ENCODE results near the gene PCCA. TPM values are rescaled to one million over a fixed set of nuclear protein-coding genes. Genes with fewer than 3 reads are reported as not detected.
"Not testable (repeated sequence)": the region's sequence is repeated elsewhere in the genome, so short reads cannot be mapped to it uniquely, and the experiment has no call there.

The PCCA gene
- polyA plus RNA-seq, 3 donors, result 15.4 to 52.1 (median 26.1) TPM

DNA sequence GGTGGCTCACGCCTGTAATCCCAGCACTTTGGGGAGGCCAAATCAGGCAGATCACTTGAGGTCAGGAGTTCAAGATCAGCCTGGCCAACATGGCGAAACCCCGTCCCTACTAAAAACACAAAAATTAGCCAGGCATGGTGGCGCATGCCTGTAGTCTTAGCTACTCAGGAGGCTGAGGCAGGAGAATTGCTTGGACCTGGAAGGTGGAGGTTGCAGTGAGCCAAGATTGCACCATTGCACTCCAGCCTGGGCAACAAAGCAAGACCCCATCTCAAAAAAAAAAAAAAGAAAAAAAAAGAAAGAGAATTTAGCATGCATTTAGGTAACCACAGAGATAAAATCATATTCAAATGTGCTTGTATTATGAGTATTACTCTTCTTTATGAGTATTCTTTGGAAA is 85.6 kb downstream of the PCCA start:
- 96 to 100% (median 98%) methylated on average over 4 of the region's 4 CpGs for WGBS, 3 donors
- H3K27ac ChIP-seq (ENCODE audit: low read depth, low read length), result not testable (repeated sequence)

DNA sequence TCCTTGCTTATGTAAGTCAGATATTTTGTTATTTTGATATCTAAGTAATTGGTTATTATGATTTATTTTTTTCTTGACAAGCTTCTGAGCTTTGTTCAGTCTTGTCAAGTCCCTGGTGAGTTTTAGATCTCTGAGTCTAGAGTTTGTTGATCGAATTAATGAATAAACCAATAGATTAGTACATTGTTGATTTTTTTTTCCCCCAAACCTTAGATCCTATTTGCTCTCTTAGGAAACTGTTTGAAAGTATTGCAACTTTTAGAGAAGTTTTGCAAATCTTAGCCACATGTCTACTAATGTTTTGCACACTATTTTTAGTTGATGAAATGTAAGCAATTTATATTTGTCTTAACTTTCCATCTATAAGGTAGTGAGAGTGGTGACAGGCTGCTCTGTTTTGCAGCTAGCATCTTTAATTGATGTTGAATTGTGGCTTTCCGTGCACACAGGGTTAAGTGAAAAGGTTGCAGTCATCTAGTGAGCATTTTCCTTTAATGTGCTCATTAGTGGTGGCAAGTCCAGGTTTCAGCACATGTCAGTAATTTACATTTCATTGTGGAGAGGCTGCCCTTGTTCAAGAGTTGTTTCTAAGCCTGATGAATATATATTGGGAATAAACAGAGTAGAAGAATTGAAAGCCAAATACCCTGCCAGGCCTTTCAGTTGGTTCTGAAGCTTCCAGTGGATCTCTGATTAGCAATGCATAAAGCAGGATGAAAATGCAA is 86.3 kb downstream of the PCCA start:
- WGBS, 3 donors, result 92 to 94% (median 93%) methylated on average over 2 of the region's 2 CpGs
- H3K27ac ChIP-seq (ENCODE audit: low read depth, low read length), result no peak overlapping the region

DNA sequence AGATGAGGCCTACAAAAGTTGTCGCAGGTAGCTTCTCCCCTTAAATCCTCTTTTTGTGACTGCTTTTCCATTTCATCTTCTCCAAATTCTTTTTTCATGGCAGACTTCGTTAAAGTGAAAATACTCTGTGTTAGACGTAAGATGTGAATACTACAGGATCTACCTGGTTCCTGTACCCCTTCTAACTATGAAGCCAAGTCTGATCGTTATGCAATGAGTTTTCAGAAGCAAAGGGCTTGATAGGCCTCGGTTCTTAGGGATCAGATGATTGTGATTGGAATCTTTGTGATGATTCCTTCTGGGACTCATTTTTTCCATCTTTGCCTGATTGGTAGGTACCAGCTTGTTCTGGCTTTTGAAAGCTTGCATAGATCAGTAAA is 86.9 kb downstream of the PCCA start:
- WGBS, 3 donors, result 90 to 93% (median 91%) methylated on average over 5 of the region's 5 CpGs
- H3K27ac ChIP-seq (ENCODE audit: low read depth, low read length), result no peak overlapping the region

DNA sequence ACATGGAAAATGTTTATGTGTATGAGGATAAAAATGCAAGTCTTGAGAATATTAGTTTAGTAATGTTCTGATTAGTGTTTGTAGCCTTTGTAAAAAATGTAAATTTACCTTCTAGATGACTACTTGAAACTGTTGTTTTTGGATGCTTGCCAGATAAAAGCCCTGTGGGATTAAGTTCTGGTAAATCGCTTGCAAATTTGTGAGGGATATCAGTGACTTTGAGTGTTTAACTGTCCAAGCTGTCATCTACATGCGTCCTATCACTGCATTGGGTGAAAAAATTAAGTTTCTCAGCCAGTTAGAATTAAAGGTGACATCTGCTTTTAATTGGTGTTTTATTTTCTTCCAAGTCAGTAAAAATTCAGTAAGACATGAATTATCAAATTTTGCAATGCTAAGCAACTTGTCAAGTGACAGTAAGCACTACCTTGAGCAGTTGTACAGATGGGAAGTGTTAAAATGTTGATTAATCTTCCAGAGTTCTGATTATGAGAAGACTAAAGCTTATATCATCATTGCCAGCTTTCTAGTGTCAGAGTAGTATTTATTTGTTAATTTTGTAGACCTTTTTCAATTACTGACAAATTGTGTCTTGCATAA is 88.0 kb downstream of the PCCA start:
- 31 to 70% (median 53%) methylated on average over 2 of the region's 2 CpGs for WGBS, 3 donors
- no peak overlapping the region for H3K27ac ChIP-seq (ENCODE audit: low read depth, low read length)

DNA sequence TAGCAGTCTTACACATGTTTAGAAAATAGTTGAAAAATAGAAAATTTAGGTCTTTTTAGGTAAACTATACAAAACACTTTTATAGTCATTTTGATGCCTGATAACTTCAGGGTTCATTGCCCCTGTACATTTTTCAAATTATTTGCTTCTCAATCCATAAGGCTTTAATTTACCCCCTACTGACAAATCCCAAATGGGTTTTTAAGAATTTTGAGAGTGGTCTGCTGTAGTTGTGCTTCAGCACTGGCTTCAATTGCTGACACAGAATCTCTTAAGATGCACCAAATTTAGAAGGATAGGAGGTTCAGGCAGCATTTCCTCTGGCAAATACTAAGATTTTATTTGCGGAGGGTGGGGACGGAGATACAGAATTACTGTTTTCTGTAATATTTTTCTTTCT is 89.4 kb downstream of the PCCA start:
- 96 to 99% (median 97%) methylated on average over 2 of the region's 2 CpGs for WGBS, 3 donors
- no peak overlapping the region for H3K27ac ChIP-seq (ENCODE audit: low read depth, low read length)

DNA sequence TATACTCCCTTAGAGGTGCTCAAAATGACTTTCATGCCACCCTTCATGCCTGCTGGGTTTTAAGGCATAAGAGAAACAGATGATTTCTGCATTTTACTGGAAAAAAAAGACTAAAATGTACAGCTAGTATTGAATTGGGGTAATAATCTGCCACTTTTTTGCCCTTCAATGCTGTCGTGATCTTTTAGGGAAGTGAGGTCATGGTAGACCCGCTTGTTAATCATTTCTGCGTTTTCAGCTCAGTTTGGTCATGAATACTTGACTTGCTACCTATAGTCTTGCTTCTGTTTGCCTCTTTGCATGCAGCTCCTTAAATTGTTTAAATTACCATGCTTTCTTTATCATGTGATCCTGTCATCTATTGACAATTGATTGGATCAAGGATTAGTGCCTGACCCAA is 90.4 kb downstream of the PCCA start:
- H3K27ac ChIP-seq (ENCODE audit: low read depth, low read length), result no peak overlapping the region
- 86 to 92% (median 92%) methylated on average over 3 of the region's 3 CpGs for WGBS, 3 donors

DNA sequence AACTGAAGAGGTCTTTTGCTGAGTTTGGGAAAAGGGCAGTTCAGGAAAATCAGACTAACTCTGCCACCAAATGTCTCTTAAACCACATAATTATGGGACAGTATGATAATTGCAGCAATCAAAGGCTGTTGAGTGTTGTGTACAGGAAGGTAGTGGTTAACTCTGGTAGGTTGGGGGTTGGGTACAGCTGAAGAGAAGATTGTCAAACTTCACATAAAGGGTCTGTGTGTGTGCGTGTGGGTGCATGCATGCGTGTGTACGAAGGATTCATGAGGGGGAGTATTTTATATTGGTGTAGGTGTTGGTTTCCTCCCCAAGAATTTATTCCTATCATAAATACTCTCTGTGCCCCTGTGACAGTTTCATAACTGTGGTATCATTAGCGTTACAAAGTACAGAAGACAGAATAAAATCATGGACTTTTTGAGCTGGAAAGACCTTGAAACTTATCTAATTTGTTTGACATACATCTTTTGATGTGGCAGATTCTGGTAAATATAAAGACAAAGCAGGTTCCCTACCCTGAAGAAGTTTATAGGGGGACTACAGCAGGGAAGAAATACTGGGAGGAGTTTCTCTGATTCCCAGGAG is 94.1 kb downstream of the PCCA start:
- H3K27ac ChIP-seq (ENCODE audit: low read depth, low read length), result no peak overlapping the region
- 63 to 78% (median 74%) methylated on average over 4 of the region's 4 CpGs for WGBS, 3 donors

DNA sequence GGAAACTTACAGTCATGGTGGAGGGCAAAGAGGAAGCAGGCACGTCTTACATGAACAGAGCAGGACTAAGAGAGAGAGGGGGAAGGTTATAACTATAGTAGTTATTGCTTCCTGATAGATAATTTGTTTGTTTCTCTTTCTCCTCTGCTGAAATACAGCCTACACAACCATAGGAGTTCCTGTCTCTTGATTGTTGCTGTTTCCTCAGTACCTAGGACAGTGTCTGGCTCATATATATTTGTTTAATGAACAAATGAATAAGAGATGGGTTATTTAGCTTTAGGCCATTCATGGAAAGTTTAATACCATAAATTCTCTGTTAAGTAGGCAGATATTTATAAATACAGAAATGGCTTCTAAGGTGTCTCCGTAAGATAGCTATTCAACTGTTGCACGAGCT is 95.2 kb downstream of the PCCA start:
- H3K27ac ChIP-seq (ENCODE audit: low read depth, low read length), result no peak overlapping the region
- 87 to 93% (median 87%) methylated on average over 3 of the region's 3 CpGs for WGBS, 3 donors

DNA sequence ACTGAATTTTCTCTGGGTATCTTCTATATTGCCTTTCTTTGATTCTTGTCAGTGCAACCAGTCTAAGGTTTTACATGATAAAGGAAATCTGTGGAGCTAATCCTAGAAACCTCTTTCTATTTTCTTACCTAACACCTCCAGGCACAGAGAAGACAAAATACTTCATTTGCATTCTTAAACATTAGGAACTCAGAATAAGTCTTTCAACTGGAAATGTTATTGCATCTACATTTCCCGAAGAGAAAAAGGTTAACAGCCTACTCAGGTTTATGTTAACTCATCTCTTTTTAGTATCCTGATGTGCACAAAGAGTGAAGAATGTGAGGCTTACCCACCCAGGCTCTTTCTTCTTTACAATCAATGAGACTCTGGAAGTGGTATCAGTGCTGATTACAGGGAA is 106.7 kb downstream of the PCCA start:
- H3K27ac ChIP-seq (ENCODE audit: low read depth, low read length), result no peak overlapping the region
- WGBS, 3 donors, result 53 to 76% (median 59%) methylated on average over 1 of the region's 1 CpG

DNA sequence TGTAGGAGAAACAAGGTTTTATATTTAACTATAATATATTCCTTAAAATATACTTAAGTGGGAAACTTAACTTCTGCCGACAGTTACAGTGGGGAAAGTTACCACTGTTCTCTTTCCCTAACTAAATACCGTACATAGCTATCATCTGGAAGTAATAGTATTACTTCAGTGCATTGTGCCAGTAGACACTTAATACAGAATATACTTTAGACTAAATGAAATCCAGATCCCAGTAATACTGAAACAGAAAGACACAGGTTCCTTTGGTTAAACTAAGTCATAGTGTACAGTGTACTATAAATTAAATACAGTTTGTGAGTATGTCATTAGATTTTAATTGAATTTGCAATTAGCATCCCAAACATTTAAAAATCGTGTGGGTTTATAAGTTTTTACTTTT is 107.5 kb downstream of the PCCA start:
- WGBS, 3 donors, result 81 to 86% (median 81%) methylated on average over 3 of the region's 3 CpGs
- H3K27ac ChIP-seq (ENCODE audit: low read depth, low read length), result no peak overlapping the region

DNA sequence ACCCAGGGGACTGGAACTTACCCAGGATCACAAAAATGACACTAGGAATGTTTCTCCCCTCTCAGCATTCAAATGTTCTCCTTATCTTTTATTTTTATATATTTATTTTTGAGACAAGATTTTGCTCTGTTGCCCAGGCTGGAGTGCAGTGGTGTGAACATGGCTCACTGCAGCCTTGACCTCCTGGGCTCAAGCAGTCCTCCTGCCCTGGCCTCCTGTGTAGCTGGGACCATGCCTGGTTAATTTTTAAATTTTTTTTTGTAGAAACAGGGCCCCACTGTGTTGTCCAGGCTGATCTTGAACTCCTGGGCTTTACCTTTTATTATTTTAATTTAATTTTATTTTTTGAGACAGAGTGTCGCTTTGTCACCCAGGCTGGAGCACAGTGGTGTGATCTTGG is 108.2 kb downstream of the PCCA start:
- H3K27ac ChIP-seq (ENCODE audit: low read depth, low read length), result no peak overlapping the region
- WGBS, 3 donors, result 90 to 98% (median 97%) methylated on average over 1 of the region's 1 CpG

DNA sequence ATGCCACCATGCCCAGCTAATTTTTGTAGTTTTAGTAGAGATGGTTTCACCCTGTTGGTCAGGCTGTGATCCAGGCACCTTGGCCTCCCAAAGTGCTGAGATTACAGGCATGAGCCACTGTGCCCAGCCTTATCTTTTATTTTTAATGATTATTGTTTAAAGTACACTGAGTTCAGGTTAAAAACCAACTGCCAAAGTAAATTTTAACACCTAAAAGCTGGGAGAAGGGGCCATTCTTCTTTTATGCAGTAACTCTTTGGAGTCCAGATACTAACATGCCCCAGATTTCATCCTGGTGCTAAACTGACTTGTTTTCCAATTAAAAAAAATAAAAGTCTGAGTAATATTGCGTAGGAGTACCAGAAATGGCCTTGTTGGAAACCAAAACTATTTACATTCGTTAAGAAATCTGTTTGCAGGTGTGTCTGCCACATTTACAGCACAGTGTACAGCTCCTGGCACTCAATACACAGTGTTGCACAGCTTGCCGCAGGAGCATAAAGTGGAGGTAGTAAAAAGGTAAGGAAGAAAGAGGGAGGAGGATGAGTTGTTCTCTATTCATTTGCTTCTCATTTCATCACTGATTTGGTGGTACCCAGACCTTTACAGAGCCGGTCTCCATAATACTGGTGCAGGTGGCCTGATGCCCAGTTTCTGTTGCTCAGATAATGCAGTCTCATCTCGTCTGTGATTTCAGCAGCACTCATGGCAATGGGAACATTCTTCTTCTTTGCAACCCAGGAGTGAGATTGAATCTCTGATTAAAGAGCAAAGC is 108.9 kb downstream of the PCCA start:
- no peak overlapping the region for H3K27ac ChIP-seq (ENCODE audit: low read depth, low read length)
- 24 to 88% (median 79%) methylated on average over 5 of the region's 5 CpGs for WGBS, 3 donors

DNA sequence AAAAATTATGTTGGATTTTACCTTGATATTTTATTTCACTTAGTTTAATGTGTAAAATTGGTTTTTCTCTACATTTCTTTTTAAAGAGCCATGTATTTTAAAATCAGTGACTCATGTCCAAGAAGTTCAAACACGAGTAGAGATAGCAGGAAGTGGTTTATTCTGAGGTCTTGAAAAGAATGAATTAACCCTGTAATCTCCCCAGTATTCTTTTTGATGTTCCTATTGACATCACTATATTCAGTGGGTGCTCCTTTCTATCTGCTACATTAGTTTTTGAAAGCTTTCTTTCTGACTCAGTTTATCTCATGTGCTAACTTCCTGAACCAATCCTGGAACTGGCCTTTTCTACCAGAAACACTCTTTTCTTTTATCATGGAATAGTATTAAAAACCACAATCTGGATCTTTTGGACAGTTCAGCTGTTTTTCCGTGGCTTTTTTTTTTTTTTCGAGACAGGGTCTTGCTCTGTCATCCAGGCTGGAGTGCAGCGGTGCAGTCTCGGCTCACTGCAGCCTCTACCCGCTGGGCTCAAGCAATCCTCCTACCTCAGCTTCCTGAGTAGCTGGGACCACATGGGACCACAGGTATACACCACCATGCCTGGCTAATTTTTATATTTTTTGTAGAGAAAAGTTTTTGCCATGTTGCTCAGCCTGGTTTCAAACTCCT is 114.9 kb downstream of the PCCA start:
- no peak overlapping the region for H3K27ac ChIP-seq (ENCODE audit: low read depth, low read length)
- 72 to 80% (median 73%) methylated on average over 6 of the region's 6 CpGs for WGBS, 3 donors

DNA sequence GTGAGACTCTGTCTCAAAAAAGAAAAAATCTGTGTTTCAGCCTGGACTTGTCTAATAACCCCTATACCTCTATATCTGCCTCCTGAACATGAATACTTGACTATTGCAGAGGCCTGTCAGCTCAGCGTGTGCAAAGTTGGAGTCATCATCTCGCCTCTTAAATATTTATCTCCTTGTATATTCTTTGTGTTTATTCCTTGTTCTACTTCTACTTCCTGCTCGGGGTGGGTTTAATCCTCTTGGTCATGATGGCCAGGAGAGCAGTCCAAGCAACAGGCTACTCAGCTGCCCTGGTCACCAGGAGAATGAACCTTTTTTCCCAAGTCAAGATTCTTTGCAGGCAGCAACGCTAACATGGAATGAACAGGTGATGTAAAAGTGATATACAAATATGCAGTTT is 119.1 kb downstream of the PCCA start:
- 92 to 96% (median 96%) methylated on average over 4 of the region's 4 CpGs for WGBS, 3 donors

DNA sequence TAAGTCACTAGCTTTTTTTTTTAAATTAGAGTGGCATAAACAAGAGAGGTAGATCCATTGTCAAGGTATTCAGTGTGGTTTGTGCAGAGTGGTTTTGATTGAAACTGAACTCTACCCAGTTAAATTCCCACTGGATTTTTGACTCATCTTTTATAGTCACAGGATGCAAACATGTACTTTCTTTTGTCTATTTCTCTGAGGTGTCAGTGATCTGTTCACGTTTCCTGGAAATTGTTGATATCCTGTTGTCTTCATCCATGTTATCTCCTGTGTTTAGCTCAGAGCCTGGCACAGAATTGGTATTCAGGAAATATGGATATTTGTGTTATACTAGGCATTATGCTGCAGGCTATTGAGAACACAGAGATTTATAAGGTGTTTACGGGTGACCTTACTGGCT is 119.7 kb downstream of the PCCA start:
- WGBS, 3 donors, result 39 to 91% (median 88%) methylated on average over 2 of the region's 2 CpGs
- no peak overlapping the region for H3K27ac ChIP-seq (ENCODE audit: low read depth, low read length)

More for the DNA sequence above, 119.1 kb downstream of the PCCA start:
- H3K27ac ChIP-seq (ENCODE audit: low read depth, low read length), result no peak overlapping the region

DNA sequence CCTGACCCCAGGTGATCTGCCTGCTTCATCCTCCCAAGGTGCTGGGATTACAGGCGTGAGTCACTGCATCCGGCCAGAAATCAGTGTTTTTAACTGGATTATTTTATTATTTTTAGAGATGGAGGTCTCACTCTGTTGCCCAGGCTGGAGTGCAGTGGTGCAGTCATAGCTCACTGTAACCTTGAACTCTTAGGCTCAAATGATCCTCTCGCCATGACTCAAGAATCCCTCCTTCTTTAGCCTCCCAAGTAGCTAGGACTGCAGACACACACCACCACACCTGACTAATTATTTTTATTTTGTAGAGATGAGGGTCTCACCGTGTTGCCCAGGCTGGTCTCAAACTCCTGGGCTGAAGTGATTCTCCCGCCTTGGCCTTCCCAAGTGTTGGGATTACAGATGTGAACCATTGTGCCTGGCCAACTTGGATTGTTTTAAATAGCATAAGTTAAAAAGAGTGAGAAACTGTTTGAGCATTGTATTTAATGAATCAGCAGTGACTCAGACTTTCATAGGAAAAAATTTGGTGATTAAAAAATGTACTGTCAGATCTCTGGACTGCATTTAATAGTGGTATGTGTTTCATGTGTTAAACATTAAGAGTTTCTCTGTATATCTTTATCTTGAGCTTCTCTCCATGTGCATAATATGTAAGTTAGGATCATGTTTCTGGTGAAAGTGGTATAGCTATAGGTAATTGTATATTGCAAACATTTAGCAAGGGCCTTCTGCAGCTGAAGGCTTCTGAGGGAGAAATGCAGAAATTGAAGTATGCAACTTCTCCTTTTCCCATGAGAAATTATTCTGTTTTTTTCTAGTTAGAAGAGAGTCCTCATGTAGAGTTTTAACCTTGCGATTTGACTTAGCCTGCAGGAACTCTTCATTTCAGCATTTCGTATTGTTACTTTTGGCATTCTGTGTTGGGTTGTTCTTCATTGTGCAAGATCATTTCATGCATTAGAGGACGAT is 121.2 kb downstream of the PCCA start:
- no peak overlapping the region for H3K27ac ChIP-seq (ENCODE audit: low read depth, low read length)
- 86 to 92% (median 92%) methylated on average over 8 of the region's 8 CpGs for WGBS, 3 donors

DNA sequence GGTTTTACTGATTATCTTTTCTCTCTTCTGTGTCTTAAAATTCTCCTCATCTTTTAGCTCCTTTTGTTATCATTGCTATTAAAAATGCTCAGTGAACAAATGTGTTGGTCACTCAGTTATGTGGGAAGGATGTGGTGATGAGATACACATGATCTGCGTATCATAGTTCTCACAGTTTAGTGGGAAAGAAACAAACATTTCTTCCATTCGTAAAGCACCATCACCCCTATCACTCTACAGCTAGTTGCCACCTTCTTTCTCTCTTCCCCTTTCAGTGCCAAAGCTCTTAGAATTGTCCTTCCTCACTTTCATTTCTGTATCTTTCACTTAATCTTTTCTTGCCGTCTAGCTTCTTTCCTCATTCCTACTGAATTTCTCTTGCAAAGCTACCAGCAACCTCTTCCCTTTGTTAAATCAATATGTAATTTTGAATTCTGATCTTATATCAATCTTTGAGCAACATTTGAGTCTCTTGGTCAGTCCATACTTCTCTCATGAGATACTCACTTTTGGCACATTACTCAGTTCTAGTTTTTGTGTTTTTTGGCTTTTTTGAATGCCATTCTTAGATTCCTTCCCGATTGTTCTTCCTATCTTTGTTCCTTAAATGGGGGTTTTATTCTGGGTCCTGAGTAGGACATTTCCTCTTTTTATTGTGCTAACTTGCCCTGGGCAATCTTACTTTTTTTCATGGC is 122.3 kb downstream of the PCCA start:
- no peak overlapping the region for H3K27ac ChIP-seq (ENCODE audit: low read depth, low read length)
- WGBS, 3 donors, result 79 to 89% (median 80%) methylated on average over 4 of the region's 4 CpGs

Data from adipose tissue (tissue), 3 donors.